GM21381 (cell line): ENCODE data around the gene TRIO.

ENCODE experiments used
- ATAC-seq: cut with Tn5 transposase; IDR thresholded peaks from one replicate; pipeline ENCODE4 v1.9.1; 2021; ENCODE audit warnings: mild to moderate bottlenecking, moderate library complexity; ENCODE audit not compliant: unreplicated experiment

The TRIO gene

GRCh38 chr5:14281746-14282181, 138.6 kb downstream of the TRIO start:
- ATAC-seq, result peak; percentile 85

- ATAC-seq, result no peak
These were observed 140.0 kb downstream of the TRIO start for GRCh38 chr5:14283139-14283538.

- no peak for ATAC-seq
These were observed 141.4 kb downstream of the TRIO start for GRCh38 chr5:14284392-14285148.

- no peak for ATAC-seq
These were observed 142.9 kb downstream of the TRIO start for GRCh38 chr5:14286007-14286406.

- peak; percentile 86 for ATAC-seq
These were observed 143.7 kb downstream of the TRIO start for GRCh38 chr5:14286574-14287421.

GRCh38 chr5:14292766-14293658, 149.9 kb downstream of the TRIO start:
- ATAC-seq, result no peak

- no peak for ATAC-seq
These were observed 152.5 kb downstream of the TRIO start for GRCh38 chr5:14295610-14296009.

GRCh38 chr5:14296533-14297331, 153.6 kb downstream of the TRIO start:
- no peak for ATAC-seq

- no peak for ATAC-seq
These were observed 154.6 kb downstream of the TRIO start for GRCh38 chr5:14297697-14298096.

- no peak for ATAC-seq
These were observed 155.1 kb downstream of the TRIO start for GRCh38 chr5:14298126-14298847.

- ATAC-seq, result no peak
These were observed 156.5 kb downstream of the TRIO start for GRCh38 chr5:14299666-14300065.

GRCh38 chr5:14301186-14301585, 158.0 kb downstream of the TRIO start:
- ATAC-seq, result no peak

GRCh38 chr5:14302330-14302729, 159.2 kb downstream of the TRIO start:
- ATAC-seq, result no peak

GRCh38 chr5:14305045-14305444, 161.9 kb downstream of the TRIO start:
- ATAC-seq, result no peak

- ATAC-seq, result no peak
These were observed 163.2 kb downstream of the TRIO start for GRCh38 chr5:14306329-14306815.

GRCh38 chr5:14308384-14309154, 165.4 kb downstream of the TRIO start:
- ATAC-seq, result no peak

- ATAC-seq, result no peak
These were observed 166.1 kb downstream of the TRIO start for GRCh38 chr5:14309199-14309598.

GRCh38 chr5:14309878-14310531, 166.9 kb downstream of the TRIO start:
- ATAC-seq, result no peak
